Activated CD8-positive, alpha-beta T cell treated with anti-CD3 and anti-CD28 coated beads for 36 hours (primary cell): ENCODE data around the gene POU3F3. TPM values are rescaled to one million over a fixed set of nuclear protein-coding genes. Genes with fewer than 3 reads are reported as not detected.

Experiments
- ATAC-seq: fragments of 200-7000 bp; cut with Tn5 transposase; one replicate; pipeline ENCODE4 v1.10.0; 2021; ENCODE audit warnings: mild to moderate bottlenecking, moderate library complexity
- CTCF ChIA-PET: fragments of 350-600 bp; sonication (Branson Sonifier 250); formaldehyde crosslinking; loops from one replicate; lab custom pipeline; 2021; ENCODE audit warnings: antibody characterized with exemption; lab: Charles Lee
- POLR2A ChIA-PET: fragments of 350-600 bp; sonication (Branson Sonifier 250); formaldehyde crosslinking; loops from one replicate; lab custom pipeline; 2021; ENCODE audit warnings: antibody characterized with exemption; lab: Charles Lee
- DNase-seq: peaks from one replicate; pipeline ENCODE4 v3.0.0-alpha.2; 2020
- H3K27ac Mint-ChIP-seq: one replicate; pipeline ENCODE4 v1.8.0; 2021; ENCODE audit warnings: mild to moderate bottlenecking, mixed read lengths
- H3K27me3 Mint-ChIP-seq: one replicate; pipeline ENCODE4 v1.8.0; 2021; ENCODE audit warnings: mixed read lengths
- H3K36me3 Mint-ChIP-seq: one replicate; pipeline ENCODE4 v1.8.0; 2021; ENCODE audit warnings: low read depth, mixed read lengths
- H3K4me1 Mint-ChIP-seq: one replicate; pipeline ENCODE4 v1.8.0; 2021; ENCODE audit warnings: low read depth, mixed read lengths
- H3K4me3 Mint-ChIP-seq: one replicate; pipeline ENCODE4 v1.8.0; 2021; ENCODE audit warnings: mild to moderate bottlenecking, moderate library complexity, mixed read lengths
- H3K9me3 Mint-ChIP-seq: one replicate; pipeline ENCODE4 v1.8.0; 2021; ENCODE audit warnings: mixed read lengths
- intact Hi-C: fragments of 100-400 bp; cut with micrococcal nuclease; formaldehyde crosslinking; loops from one replicate; pipeline ENCODE4 v1.10.0; 2022
- total RNA-seq, 2 experiments: library from RNA; stranded (reverse); gene quantifications; one replicate each; pipeline ENCODE4 v1.2.3, GENCODE V29; 2021
- TF ChIP-seq, protein P1 (sequence below): fragments of 200-600 bp; IDR thresholded peaks from one replicate; pipeline ENCODE4 v1.8.0; 2022; ENCODE audit warnings: antibody characterized with exemption, mild to moderate bottlenecking

Gene POU3F3
- total RNA-seq, 2 experiments from 2014 or later, result not detected

DNA sequence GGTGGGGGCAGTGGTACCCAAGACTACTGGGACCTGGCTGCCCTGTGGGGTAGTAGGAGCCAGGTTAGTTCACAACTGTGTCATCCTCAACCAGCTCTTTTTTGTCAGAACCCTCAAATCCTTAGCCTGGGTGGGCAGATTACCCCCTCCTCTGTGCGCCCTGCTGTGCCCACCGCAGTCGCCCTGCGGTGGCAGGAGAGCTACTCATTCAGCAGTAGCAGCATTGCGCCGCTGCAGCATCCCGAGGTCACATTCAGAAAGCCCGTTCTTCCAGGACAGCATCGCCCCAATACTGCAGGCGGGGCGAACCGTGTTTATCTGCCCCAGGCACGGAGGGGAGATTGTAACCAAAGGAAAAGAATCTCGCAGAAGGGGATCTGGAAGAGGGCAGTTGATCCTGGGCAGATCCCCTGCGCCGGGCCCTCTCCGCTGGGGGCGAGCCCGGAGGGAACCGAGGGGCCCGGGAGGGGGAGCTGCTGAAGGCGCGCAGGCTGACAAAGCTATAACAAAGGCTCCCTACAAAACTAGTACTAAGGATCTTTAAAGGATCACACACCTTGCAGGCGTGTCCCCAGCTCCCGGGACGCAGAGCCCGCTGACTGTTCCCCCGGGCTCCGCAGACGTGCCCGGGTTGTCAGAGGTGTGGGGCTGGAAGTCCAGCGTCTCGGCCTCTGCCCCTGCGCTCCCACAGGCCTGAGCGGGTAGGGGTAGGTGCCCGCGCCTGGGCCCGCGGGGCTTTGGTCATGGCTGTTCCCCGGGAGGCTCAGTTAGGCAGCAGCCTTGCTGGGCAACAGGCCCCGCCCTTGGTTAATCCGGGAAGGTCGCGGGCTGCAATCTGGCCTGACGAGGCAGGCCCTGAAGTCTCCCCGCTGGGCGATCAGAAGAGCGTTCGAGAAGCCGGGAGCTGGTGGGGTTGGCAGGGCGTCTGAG lies 13.2 kb downstream of the POU3F3 start:
- ChIA-PET POLR2A (interaction anchor here (0.8 kb wide), 1 partner anchor 17 kb away, joined by 3 read pairs; no protein-coding TSS in a partner anchor), CTCF (interaction anchor here (1.2 to 4.3 kb wide), 2 partner anchors 17 to 20 kb away, joined by 6 to 30 read pairs; no protein-coding TSS in a partner anchor)
- Mint-ChIP-seq H3K4me3 (no peak overlapping the region), H3K27me3 (peaks cover 75% of the 10 kb centered on the region), H3K27ac (no peak overlapping the region), H3K9me3 (no peaks in the 10 kb centered on the region), H3K36me3 (no peaks in the 10 kb centered on the region), H3K4me1 (peaks cover 9% of the 10 kb centered on the region)
- intact Hi-C loops, result no loop called here
- TF ChIP-seq, protein P1, sequence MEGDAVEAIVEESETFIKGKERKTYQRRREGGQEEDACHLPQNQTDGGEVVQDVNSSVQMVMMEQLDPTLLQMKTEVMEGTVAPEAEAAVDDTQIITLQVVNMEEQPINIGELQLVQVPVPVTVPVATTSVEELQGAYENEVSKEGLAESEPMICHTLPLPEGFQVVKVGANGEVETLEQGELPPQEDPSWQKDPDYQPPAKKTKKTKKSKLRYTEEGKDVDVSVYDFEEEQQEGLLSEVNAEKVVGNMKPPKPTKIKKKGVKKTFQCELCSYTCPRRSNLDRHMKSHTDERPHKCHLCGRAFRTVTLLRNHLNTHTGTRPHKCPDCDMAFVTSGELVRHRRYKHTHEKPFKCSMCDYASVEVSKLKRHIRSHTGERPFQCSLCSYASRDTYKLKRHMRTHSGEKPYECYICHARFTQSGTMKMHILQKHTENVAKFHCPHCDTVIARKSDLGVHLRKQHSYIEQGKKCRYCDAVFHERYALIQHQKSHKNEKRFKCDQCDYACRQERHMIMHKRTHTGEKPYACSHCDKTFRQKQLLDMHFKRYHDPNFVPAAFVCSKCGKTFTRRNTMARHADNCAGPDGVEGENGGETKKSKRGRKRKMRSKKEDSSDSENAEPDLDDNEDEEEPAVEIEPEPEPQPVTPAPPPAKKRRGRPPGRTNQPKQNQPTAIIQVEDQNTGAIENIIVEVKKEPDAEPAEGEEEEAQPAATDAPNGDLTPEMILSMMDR, result no peak
- no peak for DNase-seq
- ATAC-seq, result no peak

DNA sequence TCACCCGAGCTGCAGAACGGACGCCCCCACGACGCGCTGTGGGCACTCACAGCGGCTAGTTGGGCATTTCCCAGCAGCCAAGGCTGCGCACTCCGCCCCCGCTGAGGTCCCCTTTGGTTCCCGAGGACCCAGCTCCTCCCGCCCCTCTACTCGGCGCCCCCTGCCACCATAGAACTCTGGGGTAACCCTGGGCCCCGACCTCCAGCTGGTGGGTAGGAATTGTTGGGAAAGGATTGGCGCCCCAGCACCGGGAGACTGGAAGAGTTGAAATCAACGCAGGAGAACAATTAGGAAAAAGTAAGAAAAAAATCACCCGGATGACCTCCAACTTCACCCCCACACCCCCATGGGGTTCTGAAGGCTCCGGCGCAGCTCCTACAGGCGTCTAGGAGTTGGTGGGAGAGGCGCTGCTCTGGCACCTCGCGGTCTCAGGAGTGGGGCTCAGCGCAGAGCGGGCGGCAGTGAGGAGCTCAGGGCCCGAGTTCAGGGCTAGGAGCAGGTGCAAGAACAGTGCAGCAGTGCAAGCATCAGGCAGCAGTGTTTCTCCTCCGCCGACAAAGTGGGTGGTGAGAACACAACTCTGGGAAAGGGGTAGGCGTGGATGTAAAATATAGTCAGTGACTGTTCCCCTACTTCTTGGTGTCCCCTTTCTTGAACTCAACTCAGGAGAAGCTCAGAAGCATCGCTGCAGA lies 14.0 kb downstream of the POU3F3 start:
- DNase-seq, result no peak
- Mint-ChIP-seq H3K9me3 (no peaks in the 10 kb centered on the region), H3K27ac (no peak overlapping the region), H3K4me1 (peaks cover 12% of the 10 kb centered on the region), H3K4me3 (no peak overlapping the region), H3K36me3 (no peaks in the 10 kb centered on the region), H3K27me3 (peaks cover 80% of the 10 kb centered on the region)
- CTCF ChIA-PET, result interaction anchor here (0.5 to 4.3 kb wide), 2 partner anchors 18 to 30 kb away, joined by 3 to 30 read pairs; no protein-coding TSS in a partner anchor
- intact Hi-C loops, result no loop called here
- POLR2A ChIA-PET, result interaction anchor here (0.8 kb wide), 1 partner anchor 18 kb away, joined by 3 read pairs; no protein-coding TSS in a partner anchor
- TF ChIP-seq, protein P1, result no peak
- ATAC-seq, result no peak

DNA sequence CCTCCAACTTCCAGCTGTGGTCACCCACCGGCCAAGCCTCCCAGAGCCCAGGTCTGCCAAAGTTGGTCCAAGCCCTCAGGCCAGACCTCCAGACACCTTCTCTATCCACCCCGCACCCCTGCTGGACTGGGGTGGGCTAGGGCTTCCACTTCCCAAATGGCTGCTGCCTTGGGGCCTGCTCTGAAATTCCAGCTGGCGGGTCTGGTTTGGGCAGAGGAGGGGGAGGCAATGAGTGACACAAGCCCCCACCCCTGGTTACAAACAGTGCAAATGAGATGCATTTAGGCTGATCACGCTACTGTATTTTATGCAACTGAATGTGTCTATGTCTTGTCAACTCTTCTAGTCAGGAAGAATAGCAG lies 14.6 kb downstream of the POU3F3 start:
- Mint-ChIP-seq H3K27me3 (peaks cover 78% of the 10 kb centered on the region), H3K9me3 (no peaks in the 10 kb centered on the region), H3K4me3 (no peak overlapping the region), H3K4me1 (peaks cover 12% of the 10 kb centered on the region), H3K27ac (no peak overlapping the region), H3K36me3 (no peaks in the 10 kb centered on the region)
- ChIA-PET POLR2A (no interaction called here), CTCF (interaction anchor here (0.5 to 4.3 kb wide), 2 partner anchors 18 to 31 kb away, joined by 3 to 30 read pairs; no protein-coding TSS in a partner anchor)
- ATAC-seq (no peak), DNase-seq (no peak)
- intact Hi-C loops, result no loop called here
- TF ChIP-seq, protein P1, result no peak

DNA sequence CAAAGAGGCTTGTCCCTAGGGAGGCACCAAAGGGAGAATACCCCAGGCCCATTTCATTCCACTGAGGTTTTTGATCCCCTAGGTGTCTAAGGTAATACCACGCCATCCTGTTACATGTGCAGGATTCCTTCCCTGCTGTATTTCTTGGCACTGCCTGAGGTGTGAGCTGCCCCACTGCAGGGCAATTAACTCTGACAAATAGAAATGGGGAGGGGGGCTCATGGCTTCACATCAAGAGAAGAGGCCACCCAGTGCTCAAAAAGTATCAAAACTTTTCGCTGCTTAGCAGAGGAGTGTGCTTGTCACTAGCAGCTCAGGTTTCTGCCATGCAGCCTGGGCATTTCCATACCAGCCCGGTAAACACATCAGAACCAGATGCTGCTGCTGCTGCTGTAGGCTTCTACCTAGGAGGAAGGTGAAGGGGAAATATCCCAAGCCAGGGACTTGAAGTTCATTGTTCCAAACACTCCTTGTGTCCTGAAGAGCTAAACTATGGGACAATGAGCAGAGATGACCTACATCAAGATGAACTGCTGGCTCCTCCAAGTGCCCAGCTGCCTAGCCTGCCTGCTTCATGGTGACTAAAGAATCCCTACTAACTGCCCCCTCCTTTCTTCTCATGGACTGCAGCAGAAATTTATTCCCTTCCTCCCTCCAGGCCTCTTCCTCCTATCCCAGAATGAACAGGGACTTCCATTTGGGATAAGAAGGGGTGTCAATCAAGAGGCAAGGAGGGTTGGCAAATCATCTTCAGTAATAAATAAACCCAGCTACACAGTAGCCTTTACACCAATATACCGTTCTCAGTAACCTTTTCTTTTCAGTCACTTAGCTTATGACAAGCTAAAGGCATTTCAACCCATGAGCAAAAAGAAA lies 16.4 kb downstream of the POU3F3 start:
- DNase-seq, result no peak
- no peak for ATAC-seq

More for the DNA sequence above, 16.4 kb downstream of the POU3F3 start:
- ChIA-PET POLR2A (interaction anchor here (0.6 kb wide), 1 partner anchor 492 kb away, joined by 3 read pairs; no protein-coding TSS in a partner anchor), CTCF (interaction anchor here (1.2 to 1.5 kb wide), 2 partner anchors 21 to 23 kb away, joined by 3 to 5 read pairs; no protein-coding TSS in a partner anchor)
- Mint-ChIP-seq H3K27me3 (peaks cover 81% of the 10 kb centered on the region), H3K4me1 (peaks cover 12% of the 10 kb centered on the region), H3K9me3 (no peaks in the 10 kb centered on the region), H3K27ac (no peak overlapping the region), H3K36me3 (no peaks in the 10 kb centered on the region), H3K4me3 (no peak overlapping the region)
- TF ChIP-seq, protein P1, result no peak
- intact Hi-C loops, result loop anchor here (5.0 kb wide), 1 partner anchor 138 kb away; no protein-coding TSS in a partner anchor
